Measurements from ENCODE around the gene RPL28.
A peak's percentile ranks its signal among the peaks of the same experiment; 100 is the strongest.
"Not testable (repeated sequence)": the region's sequence is repeated elsewhere in the genome, so short reads cannot be mapped to it uniquely, and the experiment has no call there.

The RPL28 gene

GRCh38 chr19:55433292-55433691 is 47.6 kb downstream of the RPL28 start:
- DNase-seq: no peak

- no peak for DNase-seq
These were observed 48.7 kb downstream of the RPL28 start for GRCh38 chr19:55434356-55434919.

- no peak for DNase-seq
These were observed 49.3 kb downstream of the RPL28 start for GRCh38 chr19:55435020-55435419.

- DNase-seq: no peak
These were observed 51.1 kb downstream of the RPL28 start for GRCh38 chr19:55436847-55437246.

GRCh38 chr19:55437410-55437809 is 51.7 kb downstream of the RPL28 start:
- peak; percentile 85 for DNase-seq

- DNase-seq: no peak
These were observed 53.3 kb downstream of the RPL28 start for GRCh38 chr19:55439052-55439451.

- no peak for DNase-seq
These were observed 54.8 kb downstream of the RPL28 start for GRCh38 chr19:55440411-55441105.

- no peak for DNase-seq
These were observed 55.6 kb downstream of the RPL28 start for GRCh38 chr19:55441319-55441691.

- no peak for DNase-seq
These were observed 56.1 kb downstream of the RPL28 start for GRCh38 chr19:55441692-55442321.

- no peak for DNase-seq
These were observed 56.7 kb downstream of the RPL28 start for GRCh38 chr19:55442372-55442961.

- DNase-seq: no peak
These were observed 57.5 kb downstream of the RPL28 start, which contains the start of gene SHISA7 for GRCh38 chr19:55443045-55443823. TSS of gene SHISA7 (minus strand) at chr19:55443300. CDS start at chr19:55442863, 437 bp downstream.

- DNase-seq: no peak
These were observed 58.2 kb downstream of the RPL28 start for GRCh38 chr19:55443824-55444480.

- no peak for DNase-seq
These were observed 58.9 kb downstream of the RPL28 start for GRCh38 chr19:55444646-55445045.

GRCh38 chr19:55446060-55446459 is 60.3 kb downstream of the RPL28 start:
- DNase-seq: no peak

- peak; percentile 77 for DNase-seq
These were observed 61.9 kb downstream of the RPL28 start for GRCh38 chr19:55447421-55448174.

- DNase-seq: not testable (repeated sequence)
These were observed 62.4 kb downstream of the RPL28 start for GRCh38 chr19:55448175-55448490.

GRCh38 chr19:55449469-55449868 is 63.7 kb downstream of the RPL28 start:
- no peak for DNase-seq

- no peak for DNase-seq
These were observed 65.6 kb downstream of the RPL28 start for GRCh38 chr19:55451163-55451964.

- DNase-seq: no peak
These were observed 66.4 kb downstream of the RPL28 start for GRCh38 chr19:55451965-55452748.
